Muscle of back (tissue), 11 donors: Measurements from ENCODE around the gene KIF1C. TPM values are rescaled to one million over a fixed set of nuclear protein-coding genes. Genes with fewer than 3 reads are reported as not detected.
"Not testable (repeated sequence)": the region's sequence is repeated elsewhere in the genome, so short reads cannot be mapped to it uniquely, and the experiment has no call there.

ENCODE experiments used
- DNase-seq, 3 donors: peaks; one replicate each; pipeline versions ENCODE4 v3.0.0 to v3.0.0-alpha.2; 2013
- polyA plus RNA-seq, 10 donors: library from polyadenylated mRNA; unstranded; fragments of 120-200 nt; gene quantifications; one replicate each; pipeline ENCODE4 v1.2.1, GENCODE V29; 2013; ENCODE audit not compliant: insufficient read length in 10 of 10

Gene KIF1C
- polyA plus RNA-seq, 10 donors: 74.9 to 113 (median 100) TPM

GRCh38 chr17:4998732-4999429 lies 1.1 kb downstream of the KIF1C start:
- DNase-seq: no peak

GRCh38 chr17:4999430-5000093 lies 1.8 kb downstream of the KIF1C start:
- no peak for DNase-seq

DNA sequence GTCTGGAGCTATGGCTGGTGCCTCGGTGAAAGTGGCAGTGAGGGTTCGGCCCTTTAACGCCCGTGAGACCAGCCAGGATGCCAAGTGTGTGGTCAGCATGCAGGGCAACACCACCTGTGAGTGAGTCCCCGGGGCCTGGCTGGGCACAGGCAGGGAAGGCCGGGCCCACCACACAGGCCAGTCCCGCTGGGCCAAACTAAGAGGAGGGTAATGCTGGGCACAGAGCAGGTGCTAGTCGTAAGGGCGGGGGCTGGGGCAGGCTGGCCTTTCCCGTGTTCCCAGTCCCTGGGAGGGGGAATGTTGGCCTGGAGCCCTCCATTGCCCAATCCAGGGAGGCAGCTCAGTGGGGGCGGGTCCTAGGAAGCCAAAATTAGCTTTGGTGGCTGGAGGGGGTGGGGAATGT lies 2.5 kb downstream of the KIF1C start:
- DNase-seq: peak in 2 of 3 donors; percentile 33 to 65

DNA sequence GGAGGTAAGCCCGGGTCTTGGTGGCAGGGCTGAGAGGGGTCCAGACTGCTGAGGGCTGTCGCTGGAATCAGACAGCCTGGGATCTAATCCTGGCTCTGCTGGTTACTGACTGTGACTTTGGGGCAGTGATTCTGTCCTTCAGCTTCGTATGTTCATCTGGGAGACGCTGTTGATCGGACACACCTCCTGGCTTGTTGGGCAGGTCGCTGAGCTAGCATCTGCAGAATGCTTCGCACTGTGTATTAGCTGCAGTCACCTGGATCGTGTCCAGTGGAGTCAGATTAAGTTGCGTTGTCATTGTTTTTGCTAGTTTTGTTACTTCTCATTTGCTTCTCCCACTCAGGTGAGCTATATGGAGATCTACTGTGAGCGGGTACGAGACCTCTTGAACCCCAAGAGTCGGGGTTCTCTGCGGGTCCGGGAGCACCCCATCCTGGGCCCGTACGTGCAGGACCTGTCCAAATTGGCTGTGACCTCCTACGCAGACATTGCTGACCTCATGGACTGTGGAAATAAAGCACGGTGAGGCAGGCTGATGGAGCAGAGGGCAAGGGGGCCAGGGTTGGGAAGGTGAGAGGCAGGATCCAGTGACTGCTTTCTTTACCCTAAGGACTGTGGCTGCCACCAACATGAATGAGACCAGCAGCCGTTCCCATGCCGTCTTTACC lies 4.5 kb downstream of the KIF1C start:
- DNase-seq: no peak

- no peak for DNase-seq
These were observed 5.6 kb downstream of the KIF1C start for GRCh38 chr17:5003214-5003867.

- DNase-seq: no peak
These were observed 14.2 kb downstream of the KIF1C start for GRCh38 chr17:5011928-5012327.

DNA sequence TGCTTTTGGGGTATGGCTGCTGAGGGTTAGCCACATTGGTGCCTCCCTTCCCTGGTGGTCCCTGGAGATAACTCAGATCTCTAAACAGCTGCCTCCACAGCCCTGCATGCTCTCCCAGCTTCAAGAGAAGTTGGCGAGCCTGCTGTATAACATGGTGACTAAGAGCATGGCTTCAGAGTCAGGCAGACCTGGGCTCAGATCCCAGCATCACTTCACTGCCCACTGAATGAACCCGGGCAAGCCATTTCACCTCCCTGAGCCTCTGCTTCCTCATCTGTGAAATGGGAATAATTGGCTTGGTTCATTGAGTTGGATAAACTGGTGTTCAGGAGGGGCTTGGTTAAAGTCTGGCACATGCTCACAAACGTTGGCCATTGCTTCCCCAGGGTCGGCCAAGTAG lies 16.6 kb downstream of the KIF1C start:
- DNase-seq: no peak

DNA sequence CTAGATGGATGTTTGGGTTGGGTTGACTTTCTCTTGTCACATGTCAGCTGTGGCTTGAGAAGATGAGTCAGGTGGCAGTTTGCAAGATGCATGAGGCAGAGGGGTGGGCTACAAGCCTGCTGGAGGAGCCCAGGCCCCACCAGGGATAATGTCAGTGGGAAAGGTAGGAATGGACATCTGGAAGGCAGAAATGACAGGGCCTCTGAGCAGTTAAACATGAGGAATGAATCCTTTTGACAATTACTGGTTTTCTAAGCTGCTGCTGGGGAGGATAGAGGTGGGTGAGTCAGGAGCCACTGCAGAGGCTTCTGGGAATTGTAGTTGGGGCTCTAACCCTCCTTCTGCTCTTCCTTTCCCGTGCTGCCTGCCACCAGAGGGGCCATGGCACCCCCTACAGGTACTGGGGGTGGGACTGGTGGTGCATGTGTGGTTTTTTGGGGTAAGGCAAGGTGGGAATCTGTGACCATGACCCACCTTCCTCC lies 21.8 kb downstream of the KIF1C start:
- DNase-seq: no peak

DNA sequence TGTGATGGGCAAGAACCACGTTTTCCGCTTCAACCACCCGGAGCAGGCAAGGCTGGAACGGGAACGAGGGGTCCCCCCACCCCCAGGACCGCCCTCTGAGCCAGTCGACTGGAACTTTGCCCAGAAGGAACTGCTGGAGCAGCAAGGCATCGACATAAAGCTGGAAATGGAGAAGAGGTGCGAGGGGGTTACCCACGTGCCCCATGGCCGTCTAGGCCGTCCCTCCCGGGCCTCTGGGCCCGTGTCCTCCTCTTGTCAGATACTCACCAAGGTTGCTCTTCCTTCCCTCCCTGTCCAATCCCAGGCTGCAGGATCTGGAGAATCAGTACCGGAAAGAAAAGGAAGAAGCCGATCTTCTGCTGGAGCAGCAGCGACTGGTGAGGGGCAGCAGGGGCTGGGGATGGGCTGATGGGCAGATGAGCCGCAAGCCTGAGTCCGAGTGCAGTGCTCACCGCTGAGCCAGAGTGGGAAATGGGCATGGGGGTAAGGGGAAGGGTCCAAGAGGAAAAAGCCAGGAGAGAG lies 22.8 kb downstream of the KIF1C start:
- DNase-seq: no peak

- no peak for DNase-seq
These were observed 24.5 kb downstream of the KIF1C start for GRCh38 chr17:5022171-5022711.

DNA sequence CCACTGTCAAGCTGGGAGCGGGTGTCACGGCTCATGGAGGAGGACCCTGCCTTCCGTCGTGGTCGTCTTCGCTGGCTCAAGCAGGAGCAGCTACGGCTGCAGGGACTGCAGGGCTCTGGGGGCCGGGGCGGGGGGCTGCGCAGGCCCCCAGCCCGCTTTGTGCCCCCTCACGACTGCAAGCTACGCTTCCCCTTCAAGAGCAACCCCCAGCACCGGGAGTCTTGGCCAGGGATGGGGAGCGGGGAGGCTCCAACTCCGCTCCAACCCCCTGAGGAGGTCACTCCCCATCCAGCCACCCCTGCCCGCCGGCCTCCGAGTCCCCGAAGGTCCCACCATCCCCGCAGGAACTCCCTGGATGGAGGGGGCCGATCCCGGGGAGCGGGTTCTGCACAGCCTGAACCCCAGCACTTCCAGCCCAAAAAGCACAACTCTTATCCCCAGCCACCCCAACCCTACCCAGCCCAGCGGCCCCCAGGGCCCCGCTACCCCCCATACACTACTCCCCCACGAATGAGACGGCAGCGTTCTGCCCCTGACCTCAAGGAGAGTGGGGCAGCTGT lies 25.9 kb downstream of the KIF1C start:
- DNase-seq: no peak

DNA sequence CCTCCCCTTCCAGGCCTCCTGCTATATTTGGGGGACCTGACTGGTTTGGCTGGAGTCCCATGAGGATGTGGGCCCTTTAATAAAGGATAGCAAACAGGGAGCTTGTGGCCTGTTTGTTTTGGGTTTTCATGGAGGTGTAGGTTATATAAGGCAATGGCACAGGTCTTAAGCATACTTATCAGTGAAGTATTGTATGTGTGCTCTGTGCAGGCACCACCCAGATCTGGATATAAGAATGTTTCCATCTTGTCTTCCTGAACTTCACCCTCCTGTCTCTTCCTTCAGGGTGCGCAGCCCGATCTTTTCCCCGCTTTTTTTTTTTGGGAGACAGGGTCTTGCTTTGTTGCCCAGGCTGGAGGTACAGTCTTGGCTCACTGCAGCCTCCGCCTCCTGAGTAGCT lies 26.9 kb downstream of the KIF1C start:
- DNase-seq: no peak

DNA sequence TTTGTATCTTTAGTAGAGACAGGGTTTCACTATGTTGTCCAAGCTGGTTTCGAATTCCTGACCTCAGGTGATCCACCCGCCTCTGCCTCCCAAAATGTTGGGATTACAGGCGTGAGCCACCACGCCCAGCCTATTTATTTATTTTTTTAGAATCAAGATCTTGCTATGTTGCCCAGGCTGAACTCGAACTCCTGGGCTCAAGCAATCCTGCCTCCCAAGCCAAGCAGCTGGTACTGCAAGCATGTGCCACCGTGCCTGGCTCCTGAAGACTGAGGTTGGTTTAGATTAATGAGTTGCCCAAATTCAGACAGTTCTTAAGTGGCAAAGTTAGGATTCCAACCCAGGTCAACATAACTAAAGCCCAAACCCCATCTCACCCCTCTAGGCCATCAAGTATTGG lies 29.5 kb downstream of the KIF1C start:
- DNase-seq: no peak

GRCh38 chr17:5027916-5028315 lies 30.2 kb downstream of the KIF1C start:
- DNase-seq: no peak

DNA sequence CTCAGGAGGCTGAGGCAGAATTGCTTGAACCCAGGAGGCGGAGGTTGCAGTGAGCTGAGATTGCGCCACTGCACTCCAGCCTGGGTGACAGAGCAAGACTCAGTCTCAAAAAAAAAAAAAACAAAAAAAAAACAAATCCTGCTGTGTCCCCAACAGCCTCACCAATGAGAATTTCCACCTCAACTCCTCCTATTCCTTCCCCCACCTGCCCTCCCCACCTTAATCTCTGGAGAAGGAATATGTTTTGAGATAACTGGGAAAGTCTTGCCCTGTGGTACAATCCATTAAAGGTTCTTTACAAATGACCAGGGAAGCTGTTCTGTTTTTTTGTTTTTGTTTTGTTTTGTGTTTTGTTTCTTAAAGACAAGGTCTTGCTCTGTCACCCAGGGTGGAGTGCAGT lies 32.4 kb downstream of the KIF1C start:
- not testable (repeated sequence) for DNase-seq

- peak; percentile 79 to 90 (median 86) for DNase-seq
These were observed 33.8 kb downstream of the KIF1C start for GRCh38 chr17:5031365-5032082.

GRCh38 chr17:5032865-5033264 lies 35.1 kb downstream of the KIF1C start:
- DNase-seq: no peak

DNA sequence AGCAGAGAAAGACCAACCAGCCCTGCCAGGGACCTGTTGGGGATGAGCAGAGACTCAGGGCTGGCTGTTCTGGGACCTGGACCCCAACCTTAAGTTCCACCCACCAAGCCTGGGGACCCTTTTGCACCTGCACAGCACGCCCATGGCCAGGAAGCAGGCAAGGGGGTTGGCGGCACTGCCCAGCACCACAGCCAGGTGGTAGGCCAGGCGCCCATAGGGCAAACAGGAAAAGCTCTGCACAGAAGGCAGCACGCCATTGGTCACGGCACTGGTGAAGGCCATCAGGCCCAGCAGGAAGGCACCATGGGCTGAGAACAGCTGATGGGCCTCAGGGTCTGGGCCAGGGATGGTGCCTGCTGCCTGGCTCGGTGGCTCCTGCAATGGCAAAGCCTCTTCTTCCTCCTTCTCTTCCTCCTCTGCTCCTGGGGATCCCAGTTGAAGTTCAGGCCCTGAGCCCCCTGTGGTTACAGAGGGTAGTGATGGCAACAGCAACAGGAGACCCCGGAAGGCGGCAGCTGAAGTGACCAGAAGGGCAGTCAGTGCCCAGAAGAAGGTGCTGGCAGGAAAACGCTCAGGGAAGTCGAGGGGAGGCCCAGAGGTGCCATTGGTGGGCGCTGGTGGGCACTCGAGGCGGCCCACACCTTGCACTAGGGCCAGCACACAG lies 35.7 kb downstream of the KIF1C start:
- no peak for DNase-seq

- no peak for DNase-seq
These were observed 36.3 kb downstream of the KIF1C start for GRCh38 chr17:5034063-5034462.

GRCh38 chr17:5034651-5035050 lies 36.9 kb downstream of the KIF1C start:
- no peak for DNase-seq
